Stimulated activated CD8-positive, alpha-beta memory T cell treated with anti-CD3 and anti-CD28 coated beads, Interleukin-15, amount 100 ng/mL, for 1 hour (primary cell): Measurements from ENCODE around the gene NFE2L2.
"Not testable (repeated sequence)": the region's sequence is repeated elsewhere in the genome, so short reads cannot be mapped to it uniquely, and the experiment has no call there.

Experiments
- DNase-seq: peaks from one replicate; pipeline ENCODE4 v3.0.0-alpha.2; 2020; ENCODE audit warnings: low read depth

NFE2L2 gene

DNA sequence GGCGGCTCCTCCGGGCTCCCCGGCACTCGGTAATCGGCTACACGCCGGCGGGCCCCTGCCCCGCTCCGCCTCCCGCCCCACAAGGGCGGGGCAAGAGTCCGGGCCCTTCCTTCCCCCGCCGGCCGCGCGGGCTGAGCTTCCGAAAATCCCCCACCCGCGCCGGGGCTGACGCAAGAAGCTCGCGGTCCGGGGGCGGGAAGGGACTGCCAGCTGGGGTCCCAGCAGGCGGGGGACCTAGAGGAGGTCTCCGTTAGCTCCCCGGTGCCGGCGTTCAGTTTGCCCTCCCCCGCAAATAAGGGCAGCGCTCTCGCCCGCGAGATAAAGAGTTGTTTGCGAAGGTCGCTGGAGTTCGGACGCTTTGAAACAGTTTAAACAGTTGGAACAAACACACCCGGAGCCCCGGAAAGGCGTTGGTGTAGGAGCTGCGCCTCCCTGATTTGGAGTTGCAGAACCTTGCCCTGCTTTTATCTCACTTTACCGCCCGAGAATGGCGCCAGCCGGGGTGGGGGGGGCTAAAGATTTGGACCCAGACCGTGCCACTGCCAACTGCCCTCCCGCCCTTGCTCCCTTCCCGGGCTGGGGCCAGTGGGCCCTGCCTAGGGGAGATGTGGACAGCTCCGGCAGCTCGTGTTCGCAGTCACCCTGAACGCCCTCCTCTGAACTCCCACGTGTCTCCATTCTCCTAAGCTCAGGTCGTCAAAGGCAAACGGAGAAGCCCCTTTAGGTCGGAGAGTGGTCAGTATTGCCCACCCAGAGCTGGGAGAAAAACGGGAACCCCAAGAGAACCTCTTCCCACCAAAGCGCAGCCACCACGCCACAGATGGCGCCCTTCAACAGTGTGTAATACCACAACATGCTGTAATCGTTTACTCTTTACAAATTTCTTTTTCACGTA is at the start of gene NFE2L2:
NFE2L2 (minus strand) TSS at position 35 of the 895 bp plus-strand sequence. CDS start 151 bp downstream, outside the sequence.
- peak; percentile 87 for DNase-seq

DNA sequence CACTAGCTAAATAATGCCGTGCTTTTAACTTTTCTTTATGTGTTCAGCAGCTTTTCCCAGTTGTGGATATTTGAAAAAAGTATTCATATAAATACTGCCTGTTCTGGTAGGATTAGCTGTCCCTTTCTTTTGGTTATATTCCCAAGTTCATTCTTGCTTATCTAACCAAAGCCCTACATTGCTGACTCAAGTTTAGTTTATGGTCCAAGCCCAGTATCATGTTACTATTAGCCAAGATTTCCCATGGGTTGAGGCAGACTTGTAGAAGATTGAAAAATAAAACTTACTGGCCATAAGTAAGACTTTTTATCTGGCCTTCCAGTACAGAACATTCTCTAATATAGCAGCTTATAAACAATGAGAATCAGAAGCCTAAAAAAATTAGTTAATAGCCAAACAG is 49.7 kb upstream of the NFE2L2 start:
- DNase-seq: no peak

DNA sequence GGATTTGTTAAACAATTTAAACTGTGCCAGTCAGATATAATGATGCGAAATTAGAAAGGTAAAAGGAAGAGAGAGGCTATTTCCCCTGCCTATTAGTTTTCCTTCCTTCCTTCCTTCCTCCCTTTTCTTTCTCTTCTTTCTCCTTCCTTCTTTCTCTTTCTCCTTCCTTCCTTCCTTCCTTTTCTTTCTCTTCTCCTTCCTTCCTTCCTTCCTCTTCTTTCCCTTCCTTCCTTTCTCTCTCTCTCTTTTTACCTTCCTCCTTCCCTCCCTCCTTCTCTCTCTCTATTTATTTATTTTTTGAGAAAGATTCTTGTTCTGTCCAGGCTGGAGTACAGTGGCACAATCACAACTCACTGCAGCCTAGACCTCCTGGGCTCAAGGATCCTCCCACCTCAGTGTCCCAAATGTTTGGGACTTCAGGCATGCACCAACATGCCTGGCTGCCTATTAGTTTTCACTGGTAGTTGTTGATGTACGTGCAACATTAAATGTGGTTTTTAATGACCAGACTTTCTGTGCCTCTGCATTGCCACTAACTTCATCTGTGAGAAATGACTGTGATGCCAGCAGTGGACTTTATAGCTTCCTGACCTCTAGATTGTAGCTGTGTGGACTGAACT is 48.7 kb upstream of the NFE2L2 start:
- DNase-seq: no peak

DNA sequence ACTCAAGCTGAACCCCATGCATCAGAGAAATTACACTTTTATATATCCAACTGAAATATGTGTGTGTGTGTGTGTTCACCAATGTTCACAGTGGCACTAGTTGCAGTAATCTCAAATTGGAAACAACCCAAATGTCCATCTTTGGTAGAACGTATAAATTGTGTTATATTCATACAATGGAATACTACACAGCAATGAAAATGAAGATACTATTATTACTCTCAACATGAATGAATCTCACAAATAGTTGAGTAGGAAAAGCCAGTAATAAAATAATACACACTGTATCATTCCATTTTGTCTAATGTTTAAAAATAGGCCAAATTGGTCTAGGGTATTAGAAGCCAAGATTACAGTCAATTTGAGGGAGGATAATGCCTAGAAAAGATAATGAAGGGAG is 48.0 kb upstream of the NFE2L2 start:
- no peak for DNase-seq

DNA sequence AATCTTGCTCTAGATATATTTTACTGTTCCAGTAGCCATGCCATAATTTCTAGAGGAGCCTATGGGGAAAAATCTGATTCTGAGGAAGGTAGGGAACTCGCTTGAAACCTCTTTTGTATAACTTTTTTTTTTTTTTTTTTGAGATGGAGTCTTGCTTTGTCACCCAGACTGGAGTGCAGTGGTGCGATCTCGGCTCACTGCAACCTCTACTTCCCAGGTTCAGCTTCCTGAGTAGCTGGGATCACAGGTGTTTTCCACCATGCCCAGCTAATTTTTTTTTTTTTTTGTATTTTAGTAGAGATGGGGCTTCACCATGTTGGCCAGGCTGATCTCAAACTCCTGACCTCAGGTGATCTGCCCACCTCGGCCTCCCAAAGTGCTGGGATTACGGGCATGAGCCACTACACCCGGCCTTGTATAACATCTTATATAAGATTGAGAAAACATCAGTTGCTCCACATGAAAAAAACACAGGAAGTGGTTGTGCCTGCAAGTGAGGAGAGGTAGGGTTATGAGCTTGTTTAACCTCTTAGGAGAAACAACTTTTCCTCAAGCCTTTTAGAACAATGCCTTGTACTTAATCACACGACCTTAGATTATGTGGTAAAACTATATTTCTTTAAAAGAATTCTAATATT is 45.3 kb upstream of the NFE2L2 start:
- not testable (repeated sequence) for DNase-seq

DNA sequence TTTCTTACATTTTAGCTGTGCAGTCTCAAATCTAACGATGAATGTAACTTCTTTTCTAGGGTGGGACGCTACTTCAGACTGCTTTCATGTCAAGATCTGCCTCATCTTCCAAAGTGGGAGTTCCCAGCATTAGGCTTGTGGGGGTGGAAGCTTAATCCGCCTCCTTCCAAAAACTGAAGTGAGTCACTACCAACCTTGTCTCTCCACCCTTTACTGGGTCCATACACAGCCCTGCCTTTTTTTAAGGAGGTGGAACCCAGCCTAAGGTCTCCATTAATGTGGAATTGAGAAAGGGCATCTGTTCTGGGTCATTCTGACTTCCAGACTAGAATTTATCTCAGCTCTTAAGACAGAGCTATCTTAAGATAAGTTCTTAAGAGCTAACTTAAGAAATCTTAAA is 42.0 kb upstream of the NFE2L2 start:
- no peak for DNase-seq

DNA sequence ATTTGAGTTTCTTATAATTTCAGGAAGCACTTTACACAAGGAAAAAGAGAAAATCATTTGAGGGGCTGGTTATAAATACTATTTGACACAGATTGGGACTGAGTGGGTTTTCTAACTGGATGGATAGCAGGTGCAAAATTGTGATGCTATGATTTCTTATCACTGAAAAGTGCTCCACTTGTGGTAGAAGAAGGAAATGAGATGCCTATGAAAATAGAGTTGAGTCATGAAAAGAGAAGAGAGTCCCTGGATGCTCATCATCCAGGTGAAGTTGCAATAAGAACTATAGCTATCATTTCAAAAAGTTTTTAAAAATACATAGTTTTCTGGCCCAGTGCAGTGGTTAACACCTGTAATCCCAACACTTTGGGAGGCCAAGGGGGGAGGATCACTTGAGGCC is 39.4 kb upstream of the NFE2L2 start:
- no peak for DNase-seq

- DNase-seq: no peak
Observed at GRCh38 chr2:177302552-177302951, 38.0 kb upstream of the NFE2L2 start.

- DNase-seq: no peak
Observed at GRCh38 chr2:177298191-177298590, 33.7 kb upstream of the NFE2L2 start.

- DNase-seq: no peak
Observed at GRCh38 chr2:177296040-177296439, 31.5 kb upstream of the NFE2L2 start.

GRCh38 chr2:177295484-177295883 is 31.0 kb upstream of the NFE2L2 start:
- DNase-seq: no peak

GRCh38 chr2:177291701-177292100 is 27.2 kb upstream of the NFE2L2 start:
- DNase-seq: no peak

DNA sequence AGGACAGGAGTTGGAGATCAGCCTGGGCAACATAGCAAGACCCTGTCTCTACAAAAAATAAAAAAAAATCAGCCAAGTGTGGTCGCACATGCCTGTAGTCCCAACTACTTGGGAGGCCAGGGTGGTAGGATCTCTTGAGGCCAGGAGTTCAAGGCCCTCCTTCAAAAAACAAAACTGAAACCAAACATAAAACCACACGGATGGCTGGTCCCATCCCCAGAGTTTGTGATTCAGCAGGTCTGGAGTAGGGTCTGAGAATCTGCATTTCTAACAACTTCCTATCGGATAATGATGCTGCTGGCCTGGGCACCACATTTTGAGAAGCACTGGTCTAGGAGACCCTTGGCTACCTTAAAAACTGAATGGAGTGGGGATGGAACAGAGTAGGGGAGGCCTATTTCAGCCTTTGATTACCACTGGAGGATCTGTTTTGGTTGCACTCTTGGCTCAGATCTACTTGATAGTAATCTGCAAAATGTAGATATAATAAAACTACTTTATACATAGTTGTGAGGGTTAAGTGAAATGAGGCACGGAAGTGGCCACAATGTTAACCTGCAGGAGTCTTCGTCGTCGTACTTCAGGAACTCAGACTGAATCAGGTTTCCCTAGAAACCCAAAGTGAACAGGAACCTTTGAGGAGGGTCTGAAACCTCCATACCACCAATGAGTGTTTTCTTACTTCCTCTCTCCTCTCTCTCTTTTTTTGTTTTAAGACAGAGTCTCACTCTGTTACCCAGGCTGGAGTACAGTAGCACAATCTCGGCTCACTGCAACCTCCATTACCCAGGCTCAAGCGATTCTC is 25.5 kb upstream of the NFE2L2 start:
- DNase-seq: no peak

- no peak for DNase-seq
Observed at GRCh38 chr2:177287814-177288213, 23.3 kb upstream of the NFE2L2 start.

GRCh38 chr2:177285892-177286715 is 21.6 kb upstream of the NFE2L2 start:
- no peak for DNase-seq

DNA sequence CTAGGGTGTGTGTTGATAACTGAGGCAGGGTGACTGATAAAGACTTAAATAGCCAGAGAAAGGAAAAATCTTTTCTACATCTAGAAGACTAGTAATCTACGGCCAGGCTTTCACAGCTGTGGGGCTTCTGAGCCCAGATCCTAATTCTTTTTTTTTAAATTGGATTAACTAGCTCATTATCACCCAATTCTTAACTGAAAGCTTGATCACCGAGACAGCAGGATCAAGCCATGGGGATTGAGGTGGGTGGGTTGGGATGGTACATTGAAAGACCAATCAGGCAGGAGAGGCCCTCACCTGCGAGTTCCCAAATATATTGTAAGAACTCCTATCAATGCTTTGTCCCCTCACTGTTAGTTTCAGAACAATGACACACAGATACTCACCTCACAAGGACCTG is 20.0 kb upstream of the NFE2L2 start:
- DNase-seq: no peak

DNA sequence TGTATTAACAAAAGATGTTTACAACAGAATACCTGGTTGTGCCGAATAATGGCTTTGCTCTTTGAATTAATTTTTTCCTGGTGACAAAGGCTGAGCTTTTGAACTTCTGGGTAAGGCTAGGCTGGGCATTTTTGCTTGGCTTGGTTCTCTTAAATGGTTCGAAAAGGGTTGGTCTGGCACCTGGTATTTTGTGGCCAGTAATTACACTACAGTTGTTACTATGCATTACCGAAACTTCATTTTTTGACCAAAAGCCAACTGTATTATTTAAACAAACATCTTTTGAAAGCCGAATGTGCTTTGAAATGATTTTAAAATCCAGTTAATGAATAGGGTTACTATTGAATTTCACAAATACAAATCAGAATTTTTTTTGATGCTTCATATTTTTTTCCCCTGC is 19.4 kb upstream of the NFE2L2 start:
- DNase-seq: no peak

DNA sequence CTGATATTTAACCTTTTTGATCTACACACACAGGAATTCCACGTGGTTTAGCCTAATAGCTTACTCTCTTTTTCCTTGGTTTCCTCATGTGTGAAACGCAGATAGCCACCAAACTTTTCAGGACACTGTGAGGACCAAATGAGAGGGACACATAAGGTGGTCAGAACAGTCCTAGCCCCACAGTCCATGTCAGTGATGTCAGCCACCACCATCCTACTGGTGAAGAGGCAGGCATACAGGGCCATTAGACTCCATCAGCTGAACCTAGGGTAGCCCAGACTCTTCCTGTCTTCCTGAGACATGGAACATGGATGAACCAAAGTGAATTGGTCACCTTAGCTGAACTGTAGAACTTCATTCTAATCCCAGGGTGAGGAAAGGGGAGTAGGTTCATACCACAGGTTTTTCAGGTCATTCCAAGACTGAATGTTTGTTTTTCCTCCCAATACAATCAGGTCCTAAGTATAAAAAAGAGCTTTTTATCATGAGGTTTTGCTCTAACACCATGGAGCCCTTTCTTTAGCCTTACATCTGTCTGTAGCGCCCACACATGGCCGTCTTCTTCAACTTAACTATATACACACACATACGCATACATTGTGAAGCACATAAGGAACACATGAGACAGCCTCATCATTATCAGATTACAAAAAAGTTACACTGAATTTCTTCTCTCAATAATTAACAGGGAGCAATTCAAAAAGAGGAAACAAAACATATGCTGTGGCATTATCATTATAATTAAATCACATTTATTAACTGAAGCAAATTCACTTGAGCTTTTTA is 18.5 kb upstream of the NFE2L2 start:
- DNase-seq: no peak

DNA sequence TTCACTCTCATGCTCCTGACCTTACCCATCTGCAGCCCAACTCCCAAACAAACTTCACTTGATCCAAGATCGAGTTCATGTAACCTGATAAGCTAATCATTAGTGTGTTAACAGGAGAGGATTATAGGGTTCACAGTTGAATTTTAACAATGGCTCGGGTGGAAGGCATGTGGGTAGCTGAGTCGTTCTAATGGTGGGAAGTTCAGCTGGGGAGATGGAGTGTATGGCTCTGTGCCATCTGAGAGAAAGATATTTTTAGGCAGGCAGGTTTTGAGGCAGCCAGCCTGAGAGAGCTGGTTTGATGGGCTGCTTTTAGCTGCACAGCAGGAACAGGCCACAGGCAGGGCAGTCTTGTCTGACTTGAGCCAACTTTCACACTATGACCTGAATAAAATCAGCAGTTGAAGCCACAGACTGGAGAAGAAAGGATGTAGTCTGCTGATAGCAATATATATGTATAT is 17.7 kb upstream of the NFE2L2 start:
- no peak for DNase-seq

DNA sequence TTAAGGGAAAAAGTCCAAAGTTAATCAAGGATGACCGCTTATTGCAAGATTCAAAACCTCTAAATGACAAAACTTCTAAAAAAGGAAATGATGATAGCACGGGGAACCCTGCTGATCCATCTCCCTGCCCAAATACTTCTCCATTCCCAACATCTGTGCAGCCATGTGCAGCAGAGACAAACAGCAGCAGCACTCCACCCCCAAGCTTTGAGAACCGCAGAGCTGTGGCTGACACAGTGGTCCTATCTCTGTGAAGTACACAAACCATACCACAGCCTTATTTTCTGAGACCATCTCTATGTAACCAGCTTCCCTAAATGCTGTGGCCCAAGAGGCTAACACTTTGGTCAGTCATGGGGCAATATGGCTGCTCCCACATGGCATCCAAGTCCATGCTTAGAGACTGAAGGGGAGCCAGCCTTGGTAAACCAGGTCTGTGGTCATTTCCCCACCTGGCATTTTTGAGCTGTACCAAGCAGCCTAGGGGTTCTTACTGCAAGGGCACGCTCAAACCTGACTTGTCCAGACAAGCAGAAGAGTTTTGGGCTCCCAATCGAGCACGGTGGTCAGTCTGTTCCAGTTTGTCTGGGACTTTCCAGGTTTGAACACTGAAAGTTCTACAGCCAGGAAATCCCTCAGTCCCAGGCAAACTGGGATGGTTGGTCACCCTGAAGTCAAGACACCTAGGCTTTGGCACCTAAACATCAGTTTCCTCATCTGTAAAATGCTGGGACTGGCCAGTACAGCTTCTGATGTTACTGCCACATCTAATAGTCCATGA is 17.1 kb upstream of the NFE2L2 start:
- DNase-seq: no peak
